ENCODE results near the gene PDCL3. TPM values are rescaled to one million over a fixed set of nuclear protein-coding genes. Genes with fewer than 3 reads are reported as not detected.

PDCL3 gene
- total RNA-seq, 2 donors from 2014 or later, result 16.6 to 27.2 TPM

GRCh38 chr2:100542418-100542817 lies 20.4 kb upstream of the PDCL3 start:
- no peak overlapping the region for H3K27ac ChIP-seq
- no peaks in the 10 kb centered on the region for H3K4me1 ChIP-seq (replicated peaks)
- intact Hi-C loops (cut with DNase I), result no loop called here
- no peak overlapping the region for H3K4me3 ChIP-seq
- no peaks in the 10 kb centered on the region for H3K36me3 ChIP-seq
- TF ChIP-seq CTCF (IDR thresholded peaks at IDR 0.05) (no peak), POLR2AphosphoS5 (IDR thresholded peaks at IDR 0.05) (no peak)
- no peaks in the 10 kb centered on the region for H3K9me3 ChIP-seq
- DNase-seq (ENCODE audit: low spot score), result no peak
- H3K27me3 ChIP-seq (replicated peaks; ENCODE audit: insufficient read depth), result no peaks in the 10 kb centered on the region
- WGBS, result 96% methylated on average over 6 of the region's 6 CpGs

GRCh38 chr2:100544911-100545596 lies 17.7 kb upstream of the PDCL3 start:
- Histone ChIP-seq H3K4me3 (no peak overlapping the region), H3K4me1 (replicated peaks) (no peaks in the 10 kb centered on the region), H3K9me3 (no peaks in the 10 kb centered on the region), H3K36me3 (no peaks in the 10 kb centered on the region), H3K27me3 (replicated peaks; ENCODE audit: insufficient read depth) (no peaks in the 10 kb centered on the region), H3K27ac (no peak overlapping the region)
- WGBS, result 64% methylated on average over 7 of the region's 7 CpGs
- no peak for DNase-seq (ENCODE audit: low spot score)
- no peak for TF ChIP-seq POLR2A (IDR thresholded peaks at IDR 0.05)
- TF ChIP-seq CTCF (IDR thresholded peaks at IDR 0.05), result no peak
- no peak for TF ChIP-seq POLR2AphosphoS5 (IDR thresholded peaks at IDR 0.05)
- intact Hi-C loops (cut with DNase I), result no loop called here

- WGBS, result 79% methylated on average over 4 of the region's 4 CpGs
- Histone ChIP-seq H3K27ac (no peak overlapping the region), H3K27me3 (replicated peaks; ENCODE audit: insufficient read depth) (no peaks in the 10 kb centered on the region), H3K4me3 (no peak overlapping the region), H3K9me3 (no peaks in the 10 kb centered on the region), H3K36me3 (no peaks in the 10 kb centered on the region), H3K4me1 (replicated peaks) (no peaks in the 10 kb centered on the region)
- TF ChIP-seq POLR2AphosphoS5 (IDR thresholded peaks at IDR 0.05), result no peak
- TF ChIP-seq CTCF (IDR thresholded peaks at IDR 0.05), result no peak
- intact Hi-C loops (cut with DNase I), result no loop called here
- DNase-seq (ENCODE audit: low spot score), result no peak
These were observed 16.3 kb upstream of the PDCL3 start for GRCh38 chr2:100546469-100546868.

- intact Hi-C loops (cut with DNase I), result no loop called here
- Histone ChIP-seq H3K4me1 (replicated peaks) (no peaks in the 10 kb centered on the region), H3K36me3 (no peaks in the 10 kb centered on the region), H3K4me3 (no peak overlapping the region), H3K27me3 (replicated peaks; ENCODE audit: insufficient read depth) (no peaks in the 10 kb centered on the region), H3K9me3 (no peaks in the 10 kb centered on the region), H3K27ac (no peak overlapping the region)
- 57% methylated on average over 1 of the region's 1 CpG for WGBS
- TF ChIP-seq CTCF (IDR thresholded peaks at IDR 0.05) (no peak), POLR2AphosphoS5 (IDR thresholded peaks at IDR 0.05) (no peak), POLR2A (IDR thresholded peaks at IDR 0.05) (no peak)
- DNase-seq (ENCODE audit: low spot score), result no peak
These were observed 14.0 kb upstream of the PDCL3 start for GRCh38 chr2:100548771-100549170.

GRCh38 chr2:100551303-100551702 lies 11.5 kb upstream of the PDCL3 start:
- no peak for DNase-seq (ENCODE audit: low spot score)
- no peak for TF ChIP-seq POLR2AphosphoS5 (IDR thresholded peaks at IDR 0.05)
- no peak for TF ChIP-seq CTCF (IDR thresholded peaks at IDR 0.05)
- TF ChIP-seq POLR2A (IDR thresholded peaks at IDR 0.05), result no peak
- no peaks in the 10 kb centered on the region for H3K4me1 ChIP-seq (replicated peaks)
- 93% methylated on average over 5 of the region's 5 CpGs for WGBS
- no peaks in the 10 kb centered on the region for H3K36me3 ChIP-seq
- H3K4me3 ChIP-seq, result no peak overlapping the region
- no peaks in the 10 kb centered on the region for H3K27me3 ChIP-seq (replicated peaks; ENCODE audit: insufficient read depth)
- intact Hi-C loops (cut with DNase I), result no loop called here
- H3K27ac ChIP-seq, result no peak overlapping the region
- H3K9me3 ChIP-seq, result no peaks in the 10 kb centered on the region

Measured in prostate gland (tissue), 2 donors.